Keratinocyte (primary cell): ENCODE results near the gene TRAF7. TPM values are rescaled to one million over a fixed set of nuclear protein-coding genes. Genes with fewer than 3 reads are reported as not detected.
"Not testable (repeated sequence)": the region's sequence is repeated elsewhere in the genome, so short reads cannot be mapped to it uniquely, and the experiment has no call there.

Source experiments
- DNase-seq: peaks from one replicate; pipeline ENCODE4 v3.0.0-alpha.2; 2011; ENCODE audit warnings: low read depth, missing footprints, low spot score
- FAIRE-seq: peaks from 2 replicates; lab custom pipeline; 2011; peaks lifted over from hg19 to GRCh38; lab: Jason Lieb, UNC
- H2AFZ ChIP-seq: 2 replicates; pipeline ENCODE4 v1.6.0; 2012; ENCODE audit warnings: low read length, control low read depth, inconsistent platforms; ENCODE audit not compliant: control insufficient read depth
- H3K27ac ChIP-seq: 2 replicates; pipeline ENCODE4 v1.5.1; 2011; ENCODE audit warnings: low read length; ENCODE audit not compliant: control insufficient read depth, insufficient read depth
- H3K27me3 ChIP-seq: 3 replicates; pipeline ENCODE4 v1.6.0; 2011; ENCODE audit warnings: low read length; ENCODE audit not compliant: control insufficient read depth, insufficient read depth; ENCODE audit errors: extremely low read depth
- H3K36me3 ChIP-seq, 2 experiments: 2 replicates in 1 of 2; 3 replicates in 1 of 2; pipeline ENCODE4 v1.5.1; 2011; ENCODE audit warnings: low read length in 2 of 2, mild to moderate bottlenecking in 1 of 2; ENCODE audit not compliant: control insufficient read depth in 2 of 2, insufficient read depth in 2 of 2; ENCODE audit errors: extremely low read depth in 1 of 2
- H3K4me1 ChIP-seq: 3 replicates; pipeline ENCODE4 v1.5.1; 2011; ENCODE audit warnings: low read length; ENCODE audit not compliant: control insufficient read depth, insufficient read depth; ENCODE audit errors: extremely low read depth
- H3K4me2 ChIP-seq: 3 replicates; pipeline ENCODE4 v1.6.0; 2011; ENCODE audit warnings: low read depth, low read length; ENCODE audit not compliant: control insufficient read depth, insufficient read depth; ENCODE audit errors: extremely low read depth
- H3K4me3 ChIP-seq, 3 experiments: fragments of 200-600 bp in 1 of 3; sonication (generic) in 1 of 3; 2 replicates in 2 of 3; 3 replicates in 1 of 3; pipeline ENCODE4 v1.5.1; 2011 to 2016; ENCODE audit warnings: low read length in 3 of 3, mild to moderate bottlenecking in 3 of 3, control low read depth in 2 of 3, inconsistent platforms in 1 of 3, low read depth in 1 of 3, mixed read lengths in 1 of 3, mixed run types in 1 of 3, moderate library complexity in 1 of 3; ENCODE audit not compliant: control insufficient read depth in 2 of 3, insufficient read depth in 2 of 3; ENCODE audit errors: extremely low read depth in 1 of 3
- H3K79me2 ChIP-seq: 2 replicates; pipeline ENCODE4 v1.6.0; 2012; ENCODE audit warnings: low read length; ENCODE audit not compliant: control insufficient read depth, insufficient read depth
- H3K9ac ChIP-seq: 3 replicates; pipeline ENCODE4 v1.6.0; 2011; ENCODE audit warnings: low read length; ENCODE audit not compliant: control insufficient read depth, insufficient read depth; ENCODE audit errors: extremely low read depth
- H3K9me1 ChIP-seq: 3 replicates; pipeline ENCODE4 v1.6.0; 2011; ENCODE audit warnings: low read length; ENCODE audit not compliant: control insufficient read depth, insufficient read depth; ENCODE audit errors: extremely low read depth
- H3K9me3 ChIP-seq: 2 replicates; pipeline ENCODE4 v1.5.1; 2012; ENCODE audit warnings: low read depth, low read length; ENCODE audit not compliant: control insufficient read depth
- H4K20me1 ChIP-seq: 3 replicates; pipeline ENCODE4 v1.6.0; 2011; ENCODE audit warnings: low read length; ENCODE audit not compliant: control insufficient read depth, insufficient read depth; ENCODE audit errors: extremely low read depth
- dilution Hi-C: fragments of 300-500 bp; cut with MboI; formaldehyde crosslinking; loops from one replicate; pipeline ENCODE4 v1.7.0; 2020; ENCODE audit warnings: low sequenced_read_pairs; ENCODE audit not compliant: extremely low pct_ligation_motif_present
- polyA plus RNA-seq, 5 experiments: library from polyadenylated mRNA; depleted of rRNA in 3 of 5; stranded (reverse) in 3 of 5; stranded (forward) in 1 of 5; unstranded in 1 of 5; fragments of >200 nt; gene quantifications; 1 replicate in 1 of 5; 2 replicates in 3 of 5; 3 replicates in 1 of 5; pipeline versions ENCODE4 v1.2.1 to v1.2.3, GENCODE V29; 2011 to 2012; ENCODE audit warnings: missing spikeins in 2 of 5, low read depth in 1 of 5, low replicate concordance in 1 of 5

TRAF7 gene
- polyA plus RNA-seq, 1 donor (not counting 4 experiments of a cell fraction or from before 2014, with no cell fraction given) = 38.4 TPM

- H3K9me3 ChIP-seq, H3K27me3 ChIP-seq, H3K4me1 ChIP-seq, H3K4me2 ChIP-seq, FAIRE-seq, H3K4me3 ChIP-seq, H3K79me2 ChIP-seq, H3K9ac ChIP-seq, H2AFZ ChIP-seq, DNase-seq, dilution Hi-C loops, H3K9me1 ChIP-seq, H3K36me3 ChIP-seq, H4K20me1 ChIP-seq, H3K27ac ChIP-seq: not testable (repeated sequence)
Measured at GRCh38 chr16:2108446-2109270, 46.9 kb upstream of the TRAF7 start.

GRCh38 chr16:2109271-2109580 lies 46.4 kb upstream of the TRAF7 start:
- H3K4me3 ChIP-seq, H3K27me3 ChIP-seq, H4K20me1 ChIP-seq, H2AFZ ChIP-seq, H3K4me2 ChIP-seq, H3K4me1 ChIP-seq, H3K9ac ChIP-seq, H3K36me3 ChIP-seq, H3K9me3 ChIP-seq, DNase-seq, FAIRE-seq, H3K79me2 ChIP-seq, H3K27ac ChIP-seq, H3K9me1 ChIP-seq, dilution Hi-C loops: not testable (repeated sequence)

- H4K20me1 ChIP-seq, H3K9me1 ChIP-seq, H3K79me2 ChIP-seq, dilution Hi-C loops, FAIRE-seq, H3K4me1 ChIP-seq, H3K9me3 ChIP-seq, H2AFZ ChIP-seq, H3K4me2 ChIP-seq, H3K27me3 ChIP-seq, H3K4me3 ChIP-seq, H3K27ac ChIP-seq, H3K9ac ChIP-seq, DNase-seq, H3K36me3 ChIP-seq: not testable (repeated sequence)
Measured at GRCh38 chr16:2109872-2110271, 45.7 kb upstream of the TRAF7 start.

- H2AFZ ChIP-seq, H3K9me3 ChIP-seq, FAIRE-seq, H3K27ac ChIP-seq, H3K9me1 ChIP-seq, H3K27me3 ChIP-seq, H3K4me3 ChIP-seq, H3K4me2 ChIP-seq, H3K4me1 ChIP-seq, DNase-seq, H3K36me3 ChIP-seq, H3K9ac ChIP-seq, dilution Hi-C loops, H3K79me2 ChIP-seq, H4K20me1 ChIP-seq: not testable (repeated sequence)
Measured at GRCh38 chr16:2110332-2111008, 45.1 kb upstream of the TRAF7 start.

- H3K4me2 ChIP-seq, H3K36me3 ChIP-seq, H3K79me2 ChIP-seq, DNase-seq, H3K9me1 ChIP-seq, H4K20me1 ChIP-seq, H3K4me3 ChIP-seq, dilution Hi-C loops, H3K4me1 ChIP-seq, H3K27me3 ChIP-seq, H3K9ac ChIP-seq, H2AFZ ChIP-seq, H3K9me3 ChIP-seq, FAIRE-seq, H3K27ac ChIP-seq: not testable (repeated sequence)
Measured at GRCh38 chr16:2111009-2111353, 44.6 kb upstream of the TRAF7 start.
